Activated CD8-positive, alpha-beta memory T cell treated with anti-CD3 and anti-CD28 coated beads, Interleukin-2, amount 50 U/mL, for 48 hours (primary cell): ENCODE results near the gene TSEN15.

ENCODE experiments used
- DNase-seq: peaks from one replicate; pipeline ENCODE4 v3.0.0-alpha.2; 2020

The TSEN15 gene

DNA sequence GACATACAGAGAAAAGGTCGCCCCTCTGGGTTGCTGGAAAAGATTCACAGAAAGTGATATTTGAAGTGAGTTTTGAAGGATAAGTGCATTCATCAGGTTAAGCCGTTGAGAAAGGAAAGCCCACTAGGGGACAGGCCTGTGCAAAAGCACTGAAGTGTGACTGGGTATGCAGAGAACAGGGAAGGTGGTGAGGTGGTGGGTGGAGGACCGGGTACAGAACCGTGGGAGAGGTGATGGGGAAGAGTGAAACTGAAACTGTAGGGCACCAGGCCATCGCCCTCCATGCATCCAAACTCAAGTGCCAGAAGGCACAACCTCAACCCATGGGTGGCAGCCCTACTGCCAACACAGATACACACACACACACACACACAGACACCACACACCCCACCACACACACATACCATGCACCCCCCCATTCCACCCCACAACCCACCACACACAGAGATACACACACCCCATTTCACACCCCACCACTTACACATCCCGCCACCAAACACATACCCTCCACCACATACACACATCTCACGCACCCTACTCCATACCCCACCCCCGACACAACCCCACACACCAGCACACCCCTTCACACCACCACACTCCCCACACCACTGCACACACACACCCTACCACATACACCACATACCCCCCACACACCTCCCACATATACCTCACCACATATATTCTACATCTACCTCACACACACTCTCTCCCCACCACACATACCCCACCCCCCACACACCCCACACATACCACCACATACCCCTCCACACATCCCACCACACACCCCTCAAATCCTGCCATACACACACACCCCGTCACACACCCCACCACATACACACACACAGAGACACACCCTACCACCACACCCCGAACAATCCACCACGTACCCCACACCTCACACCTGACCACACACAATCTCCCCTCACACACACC, 59.0 kb downstream of the TSEN15 start:
- no peak for DNase-seq

DNA sequence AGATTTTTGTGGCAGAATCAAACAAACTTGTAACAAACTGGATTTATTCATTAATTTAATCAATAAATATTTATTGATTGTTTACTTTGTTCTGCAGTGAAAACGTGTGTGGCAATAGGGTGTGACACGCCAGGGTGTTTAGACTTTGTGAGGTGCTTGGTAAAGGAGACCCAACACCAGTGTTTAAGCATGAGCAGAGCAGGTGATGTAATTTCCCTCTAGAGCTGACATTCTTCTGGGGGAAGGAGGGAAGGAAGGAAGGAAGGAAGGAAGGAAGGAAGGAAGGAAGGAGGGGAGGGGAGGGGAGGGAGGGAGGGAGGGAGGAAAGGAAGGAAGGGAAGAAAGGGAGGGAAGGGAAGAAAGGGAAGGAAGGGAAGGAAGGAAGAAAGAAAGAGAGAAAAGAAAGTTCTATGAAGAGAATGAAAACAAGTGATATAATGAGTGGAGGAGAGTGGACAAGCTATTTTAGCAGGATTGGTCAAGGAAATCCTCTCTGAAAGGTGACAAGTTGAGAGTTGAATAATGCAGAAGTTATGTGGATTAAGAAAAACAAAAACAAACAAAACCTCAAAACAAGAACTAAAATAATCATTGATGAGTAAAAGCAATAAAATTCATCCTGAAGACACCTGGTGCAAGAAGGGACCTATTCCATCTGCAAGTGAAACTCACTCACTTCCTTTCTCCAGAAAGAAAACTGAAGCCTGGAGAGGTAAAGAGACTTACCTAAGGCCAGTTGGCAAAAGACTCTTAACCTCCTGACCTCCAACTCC, 60.8 kb downstream of the TSEN15 start:
- no peak for DNase-seq

DNA sequence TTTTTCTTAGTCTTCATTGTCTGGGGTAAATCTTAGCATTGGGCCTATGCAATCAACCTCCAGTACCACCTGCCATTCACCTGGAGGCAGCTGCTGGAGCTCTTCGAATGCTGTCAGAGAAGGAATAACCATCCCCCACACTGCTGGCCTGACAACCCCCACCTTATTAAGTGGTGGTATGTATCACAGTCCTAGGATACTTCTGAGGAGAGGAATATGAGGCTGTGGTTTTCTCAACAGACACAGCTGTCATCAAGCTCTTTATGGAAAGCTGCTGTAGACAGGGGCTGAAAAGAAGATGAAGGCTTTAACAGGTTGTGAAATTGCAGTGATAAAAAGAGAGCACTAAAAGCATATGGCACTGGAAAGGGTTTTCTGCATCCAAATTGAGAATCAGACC, 61.7 kb downstream of the TSEN15 start:
- DNase-seq, result no peak

DNA sequence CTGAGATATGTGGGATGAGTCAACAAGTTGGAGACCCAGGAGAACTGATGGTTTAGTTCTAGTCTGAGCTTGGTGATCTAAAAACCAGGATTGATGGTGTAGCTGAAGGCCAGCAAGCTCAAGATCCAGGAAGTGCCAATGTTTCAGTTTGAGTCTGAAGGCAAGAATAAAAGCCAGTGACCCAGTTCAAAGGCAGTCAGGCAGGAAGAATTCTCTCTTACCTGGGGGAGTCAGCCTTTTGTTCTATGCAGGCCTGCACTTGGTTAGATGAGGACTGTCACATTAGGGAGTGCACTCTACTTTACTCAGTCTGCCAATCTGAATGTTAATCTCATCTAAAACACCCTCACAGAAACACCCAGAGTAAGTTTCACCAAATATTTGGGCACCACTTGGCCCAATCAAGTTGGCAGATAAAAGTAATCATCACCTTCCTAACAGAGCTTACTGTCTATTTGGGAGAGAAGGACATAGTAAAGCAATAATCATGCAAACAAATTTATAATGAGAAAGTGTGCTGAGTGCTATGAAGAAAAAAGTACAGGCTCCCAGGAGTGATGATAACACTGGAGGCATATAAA, 63.4 kb downstream of the TSEN15 start:
- DNase-seq, result no peak

DNA sequence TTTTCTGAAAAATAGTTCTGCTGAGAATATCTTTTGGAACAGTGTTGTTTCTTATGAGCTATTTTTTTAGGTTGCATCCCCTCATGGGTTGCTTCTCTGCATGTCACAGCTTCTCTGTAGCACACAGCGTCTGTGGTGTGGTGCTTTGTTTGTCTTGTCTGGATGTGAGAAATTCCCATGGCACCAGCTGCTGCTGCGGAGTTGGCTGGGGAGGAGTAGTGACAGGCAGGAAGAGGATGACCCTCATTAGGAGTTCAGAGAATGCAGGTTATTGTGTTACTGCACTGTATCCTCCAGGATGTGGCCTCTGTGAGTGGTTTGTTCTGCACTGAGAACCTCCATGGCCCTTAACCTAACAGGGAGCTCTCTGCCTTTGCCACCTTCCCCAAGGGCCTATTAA, 64.8 kb downstream of the TSEN15 start:
- no peak for DNase-seq

DNA sequence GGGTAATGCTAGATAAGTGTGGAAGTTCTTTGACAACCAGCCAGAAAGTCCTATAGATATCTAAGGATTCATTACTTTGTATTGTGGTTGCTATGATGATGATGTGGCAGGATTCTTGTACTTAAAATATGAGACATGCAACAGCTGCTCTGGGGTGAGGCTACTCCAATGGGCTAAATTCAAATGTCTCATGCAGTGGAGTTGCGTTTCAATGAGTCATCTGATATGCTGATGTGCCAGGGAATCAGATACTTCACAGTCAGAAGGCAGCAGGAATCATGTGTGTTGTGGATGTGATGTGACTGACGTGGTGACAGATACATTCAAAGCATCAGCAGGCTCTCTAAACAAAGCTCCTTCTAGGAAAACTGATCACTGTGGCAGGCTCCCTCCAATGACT, 66.5 kb downstream of the TSEN15 start:
- no peak for DNase-seq
